Hematopoietic multipotent progenitor cell treated with erythropoietin and hydrocortisone succinate and interleukin-3 and kit ligand, for 17 days (in vitro differentiated cells): ENCODE results near the gene FAM83F.

Experiments
- DNase-seq: peaks from one replicate; pipeline ENCODE4 v3.0.0-alpha.2; 2015; ENCODE audit warnings: low spot score

FAM83F gene

DNA sequence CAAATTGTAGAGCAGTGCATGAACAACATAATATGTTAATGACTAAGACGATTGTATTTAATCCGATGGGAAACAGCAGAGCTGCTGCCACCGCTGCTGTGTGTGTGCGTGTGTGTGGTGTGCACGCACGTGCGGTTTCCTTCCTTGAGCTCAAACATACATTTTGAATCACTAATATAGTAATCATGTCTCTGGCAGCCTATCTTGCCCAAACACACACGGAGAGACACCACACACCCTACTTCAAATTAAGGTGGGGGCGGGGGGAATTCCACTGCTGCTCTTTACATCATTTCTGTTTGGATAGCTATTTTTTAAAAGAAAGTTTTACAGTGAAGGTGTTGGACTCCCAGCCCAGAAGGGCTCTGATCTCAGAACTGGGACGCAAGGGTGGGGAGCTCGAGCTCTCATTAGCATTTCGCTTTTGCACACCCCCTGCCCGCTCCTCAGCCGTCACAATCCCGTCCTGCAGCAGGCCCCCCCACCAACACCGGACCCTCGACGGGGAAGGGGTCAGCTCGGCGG lies 651 bp upstream of the FAM83F start:
- peak; percentile 82 for DNase-seq

- peak; percentile 48 for DNase-seq
Measured at GRCh38 chr22:39995393-39996252, 869 bp downstream of the FAM83F start.

GRCh38 chr22:39996732-39997131 lies 2.0 kb downstream of the FAM83F start:
- DNase-seq = no peak

GRCh38 chr22:39997421-39997820 lies 2.7 kb downstream of the FAM83F start:
- DNase-seq = no peak

DNA sequence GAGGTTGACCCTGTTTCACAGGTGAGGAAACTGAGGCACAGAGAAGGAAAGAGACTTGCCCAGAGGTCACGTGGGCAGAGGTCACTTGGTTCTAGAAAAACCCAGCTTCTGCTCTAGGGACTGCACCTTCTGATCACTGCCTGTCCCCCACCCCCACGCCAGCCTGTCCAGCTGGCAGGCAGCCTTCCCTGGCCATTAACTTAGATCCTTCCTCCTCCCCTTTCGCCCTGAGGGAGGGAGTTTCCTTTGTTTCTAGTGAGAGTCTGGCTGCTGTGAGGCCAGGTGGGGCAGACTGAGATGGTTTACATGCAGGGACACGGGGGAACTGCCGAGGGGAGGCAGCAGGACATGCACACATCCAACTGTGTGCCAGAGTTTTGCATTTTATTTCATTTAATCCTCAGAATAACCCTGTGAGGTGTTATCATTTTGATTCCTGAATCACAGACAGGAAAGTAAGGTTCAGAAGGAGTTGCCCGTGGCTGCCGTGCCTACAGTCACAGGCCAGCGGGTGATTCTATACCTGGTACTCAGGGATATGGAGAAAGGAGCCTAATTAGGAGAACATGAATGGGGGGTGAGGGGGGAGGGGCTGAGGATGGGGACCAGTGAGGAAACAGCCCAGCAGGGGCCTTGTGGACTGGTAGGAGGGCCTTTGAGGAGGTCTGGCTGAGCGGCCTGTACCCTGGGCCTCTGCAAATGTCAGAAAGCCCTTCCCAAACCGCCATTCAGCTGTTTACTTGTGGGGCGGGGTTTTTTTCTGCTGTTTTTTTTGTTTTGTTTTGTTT lies 3.4 kb downstream of the FAM83F start:
- no peak for DNase-seq

DNA sequence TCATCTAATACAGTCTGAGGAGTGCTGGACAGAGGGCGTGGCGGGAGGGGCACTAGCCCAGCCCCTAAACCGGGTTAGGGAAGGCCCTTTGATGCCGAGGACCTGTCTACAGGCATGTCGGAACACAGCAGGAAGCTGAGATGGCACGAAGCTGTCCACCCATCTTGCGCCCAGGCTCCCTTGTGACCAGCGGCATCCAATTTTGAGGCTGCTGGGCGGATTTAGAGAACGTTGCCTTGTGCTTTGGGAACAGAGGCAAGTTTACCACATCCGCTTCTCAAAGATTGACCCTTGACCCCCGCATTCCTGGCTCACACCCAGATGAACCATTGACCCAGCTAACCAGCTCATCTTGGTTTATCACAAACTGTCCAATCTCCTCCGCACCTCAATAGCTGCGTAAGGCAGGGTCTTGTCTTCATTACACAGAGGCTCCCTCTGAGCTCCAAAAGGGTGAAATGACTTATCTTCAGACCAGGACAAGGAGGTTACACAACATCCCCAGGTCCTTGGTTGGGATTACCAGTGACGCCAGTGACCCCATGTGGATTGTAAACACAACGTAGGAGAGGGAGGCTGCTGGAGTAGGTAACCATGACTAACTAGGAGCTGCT lies 4.5 kb downstream of the FAM83F start:
- DNase-seq = peak; percentile 37

DNA sequence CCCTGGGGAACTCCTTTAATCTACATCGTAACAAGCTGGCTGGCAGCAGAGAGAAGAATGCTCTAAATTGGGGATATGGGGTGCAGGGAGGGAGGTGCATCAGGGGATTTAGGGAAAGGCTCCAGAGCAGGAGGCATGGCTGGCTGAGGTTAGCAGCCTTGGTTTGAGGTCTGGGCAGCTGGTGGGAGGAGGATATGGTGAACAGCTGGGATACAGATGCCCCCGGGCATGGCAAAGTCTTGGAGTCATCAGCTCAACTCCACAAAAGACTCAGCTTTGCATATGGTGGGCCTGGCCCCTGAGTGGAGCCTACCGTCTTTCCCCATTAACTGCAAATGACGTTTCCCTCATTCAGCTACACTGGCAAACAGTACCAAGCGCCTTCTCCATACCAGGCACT lies 5.4 kb downstream of the FAM83F start:
- DNase-seq = no peak

DNA sequence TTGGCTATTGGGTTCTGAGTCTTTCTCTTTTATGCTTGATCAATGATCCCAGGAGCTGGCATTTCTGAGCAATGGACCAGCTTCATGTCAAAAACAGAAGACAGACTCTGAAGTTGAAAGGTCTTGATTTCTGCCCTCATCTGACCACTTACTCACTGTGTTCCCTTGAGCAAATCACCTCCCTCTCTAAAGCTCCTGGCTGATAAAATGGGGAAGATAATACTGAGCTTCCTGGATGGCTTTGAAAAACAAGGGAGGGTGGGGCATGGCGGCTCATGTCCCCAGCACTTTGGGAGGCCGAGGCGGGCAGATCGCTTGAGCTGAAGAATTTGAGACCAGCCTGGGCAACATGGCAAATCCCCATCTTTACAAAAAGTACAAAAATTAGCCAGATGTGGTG lies 6.4 kb downstream of the FAM83F start:
- no peak for DNase-seq

DNA sequence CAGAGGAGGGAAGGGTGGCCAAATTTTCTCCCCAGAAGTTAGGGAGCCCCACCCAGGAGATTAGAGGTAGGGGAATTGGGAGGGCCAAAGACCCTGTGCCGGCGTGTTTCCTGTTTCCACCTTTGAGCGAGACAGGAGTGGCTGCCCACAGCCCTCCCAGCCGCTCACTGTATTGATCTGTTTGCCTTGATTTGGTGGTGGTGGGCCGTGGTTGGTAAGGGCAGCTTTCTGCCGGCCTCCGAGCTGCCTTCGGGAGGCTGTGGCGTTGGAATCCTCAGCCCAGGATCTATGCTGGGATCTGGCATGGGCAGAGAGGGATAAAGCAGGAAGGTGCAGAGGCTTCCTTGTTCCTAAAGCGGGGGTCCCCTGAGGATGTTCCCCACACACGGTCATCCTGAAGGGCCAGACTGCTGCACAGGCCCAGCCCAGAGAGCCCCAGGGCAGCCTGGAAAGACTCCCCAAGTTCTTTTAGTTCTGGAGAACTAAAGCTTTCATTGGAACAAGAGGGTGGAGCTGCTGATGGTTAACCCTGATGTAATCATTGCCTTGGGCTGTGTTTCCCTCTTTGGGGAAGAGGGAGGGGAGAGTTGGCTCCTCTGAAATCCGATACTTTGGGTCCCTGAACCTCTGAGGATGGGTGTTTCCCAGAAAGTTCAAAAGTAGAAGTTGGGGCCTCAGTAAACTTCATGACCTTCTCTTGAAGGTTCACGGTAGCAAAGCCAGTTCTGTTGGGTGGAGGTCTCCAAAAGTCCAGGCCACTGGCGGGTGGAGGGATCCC lies 7.2 kb downstream of the FAM83F start:
- no peak for DNase-seq

DNA sequence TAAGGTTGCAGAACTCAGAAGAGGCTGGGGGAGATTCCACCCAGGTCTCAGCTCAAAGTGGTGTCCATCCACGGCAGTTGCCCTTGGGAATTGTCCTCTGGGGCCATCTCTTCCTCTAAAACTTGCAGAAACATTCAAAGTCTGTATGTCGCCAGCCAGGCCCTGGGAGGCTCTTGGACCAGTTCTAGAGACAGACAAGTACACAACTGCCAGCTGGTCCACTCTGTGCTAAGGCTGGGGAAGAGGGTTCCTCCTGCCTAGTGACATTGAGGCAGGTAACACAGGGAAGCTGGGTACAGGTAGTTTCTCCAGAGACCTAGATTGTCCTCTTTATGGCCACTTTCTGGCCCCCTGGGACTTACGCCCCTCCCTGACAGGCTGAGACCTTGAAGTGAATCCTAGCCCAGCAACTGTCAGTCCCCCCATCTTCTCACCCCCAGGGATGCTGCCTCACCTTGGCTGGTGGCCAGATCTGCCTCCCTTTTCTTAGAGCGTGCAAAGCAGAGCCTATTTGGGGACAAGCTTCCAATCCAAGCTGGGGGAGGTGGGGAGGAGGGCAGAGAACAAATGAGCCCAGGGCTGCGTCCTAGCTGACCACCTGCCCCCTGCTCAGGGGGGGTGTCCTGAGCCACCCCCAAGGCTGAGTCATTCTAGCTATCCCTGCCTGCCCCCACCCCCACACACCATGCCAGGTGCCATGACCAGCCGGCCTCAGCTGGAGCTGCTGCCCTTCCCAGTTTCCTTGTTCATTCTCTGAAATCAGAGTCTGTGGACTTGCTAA lies 8.4 kb downstream of the FAM83F start:
- DNase-seq = no peak

DNA sequence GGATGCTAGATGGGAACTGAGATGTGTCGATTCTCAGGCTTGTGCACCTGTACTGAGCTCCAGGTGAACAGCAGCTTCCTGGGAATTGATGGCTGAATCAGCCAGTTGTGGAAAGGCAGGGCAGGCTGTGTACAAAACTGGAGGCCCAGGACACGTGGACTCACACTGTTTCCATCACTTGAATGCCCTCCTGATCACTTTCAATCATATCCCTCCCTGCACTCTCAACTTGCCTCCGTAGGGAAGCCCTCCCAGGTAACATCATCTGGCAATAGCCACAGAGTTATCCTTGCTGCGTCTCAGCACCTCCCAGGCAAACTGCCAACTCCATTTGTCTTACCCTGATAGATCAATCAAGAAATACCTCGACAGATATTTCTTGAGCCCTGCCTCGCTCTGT lies 10.1 kb downstream of the FAM83F start:
- no peak for DNase-seq

DNA sequence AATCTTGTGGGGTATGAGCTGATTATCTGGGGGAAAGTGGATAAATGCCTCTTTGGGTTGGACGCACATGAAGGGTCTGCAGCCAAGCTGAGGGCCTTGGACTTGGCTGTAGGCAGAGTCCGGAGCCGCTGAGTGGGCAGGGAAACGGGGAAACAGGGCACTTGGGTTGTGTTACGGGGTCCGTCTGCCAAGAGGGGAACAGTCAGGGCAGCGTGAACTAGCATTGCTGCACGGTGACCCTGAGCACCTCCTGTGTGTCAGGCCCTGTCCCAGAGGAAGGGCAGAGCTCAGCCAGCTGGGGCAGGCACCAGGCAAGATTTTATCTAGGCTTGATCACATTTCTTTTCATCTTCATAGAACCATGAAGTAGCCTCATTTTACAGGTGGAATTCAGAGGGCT lies 11.9 kb downstream of the FAM83F start:
- DNase-seq = no peak

DNA sequence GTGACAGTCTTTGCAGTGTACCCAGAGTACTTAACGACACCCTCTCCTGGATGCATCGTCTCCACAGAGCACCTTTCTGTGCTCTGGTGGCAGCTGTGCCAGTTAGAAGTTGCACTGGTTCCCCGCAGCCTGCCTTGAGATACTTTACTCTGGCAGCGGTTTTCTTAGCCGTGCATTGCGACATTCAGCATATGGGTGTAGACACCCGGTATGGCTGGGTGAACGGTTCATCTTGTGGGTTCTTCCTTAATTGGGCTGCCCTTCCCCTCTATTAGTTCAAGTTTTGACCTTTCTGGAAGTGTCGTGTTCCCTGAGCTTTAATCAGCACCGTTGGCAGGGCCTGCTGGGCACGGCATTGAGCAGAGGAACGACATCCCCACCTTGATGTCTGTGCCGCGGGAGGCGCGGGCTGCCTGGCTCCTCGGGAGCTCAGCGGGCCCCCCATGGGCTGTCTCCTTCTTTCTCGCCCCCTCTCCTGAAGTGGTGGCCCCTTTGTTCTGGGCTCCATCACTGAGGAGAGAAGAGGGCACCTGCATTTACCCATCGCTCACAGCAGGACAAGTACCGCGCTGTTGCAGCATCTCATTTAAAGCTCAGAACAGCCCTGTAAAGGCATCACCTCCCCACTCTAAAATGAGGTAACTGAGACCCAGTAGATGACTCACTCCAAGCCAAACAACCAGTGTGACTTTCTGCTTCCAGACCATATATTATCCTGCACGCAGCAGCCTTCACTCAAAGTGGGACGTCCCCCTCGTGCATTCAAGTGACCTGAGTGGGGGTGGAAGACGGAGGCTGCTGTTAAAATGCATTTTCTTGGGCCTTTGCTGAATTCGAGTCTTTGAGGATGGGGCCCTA lies 13.3 kb downstream of the FAM83F start:
- DNase-seq = no peak

DNA sequence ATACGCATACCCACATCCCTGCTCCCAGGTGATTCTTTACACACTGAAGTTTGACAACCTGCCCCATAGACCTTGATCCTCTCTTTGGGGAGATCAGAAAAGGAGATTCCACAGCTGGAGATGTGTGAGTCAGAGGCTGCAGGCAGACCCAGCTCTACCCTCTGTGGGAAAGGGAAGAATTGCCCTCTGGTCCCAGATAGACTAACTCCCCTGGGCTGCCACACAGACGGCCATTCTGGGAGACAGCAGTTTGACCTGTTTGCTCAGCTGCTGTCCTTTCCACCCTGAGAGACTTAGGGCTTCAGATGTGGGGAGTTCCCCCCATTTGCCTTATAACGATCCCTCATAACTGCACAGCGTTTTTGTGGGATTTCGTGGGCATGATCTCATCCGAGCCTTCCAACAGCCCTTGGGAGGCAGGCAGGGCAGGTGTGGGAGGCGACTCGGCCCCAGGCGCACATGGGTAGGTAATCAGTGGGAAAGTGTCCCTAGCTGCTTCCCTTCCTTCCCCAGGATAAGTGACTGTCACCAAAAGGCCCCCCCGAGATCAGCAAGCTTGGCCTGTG lies 14.1 kb downstream of the FAM83F start:
- DNase-seq = no peak

GRCh38 chr22:40009292-40009774 lies 14.6 kb downstream of the FAM83F start:
- peak; percentile 54 for DNase-seq

- no peak for DNase-seq
Measured at GRCh38 chr22:40009951-40010671, 15.4 kb downstream of the FAM83F start.

DNA sequence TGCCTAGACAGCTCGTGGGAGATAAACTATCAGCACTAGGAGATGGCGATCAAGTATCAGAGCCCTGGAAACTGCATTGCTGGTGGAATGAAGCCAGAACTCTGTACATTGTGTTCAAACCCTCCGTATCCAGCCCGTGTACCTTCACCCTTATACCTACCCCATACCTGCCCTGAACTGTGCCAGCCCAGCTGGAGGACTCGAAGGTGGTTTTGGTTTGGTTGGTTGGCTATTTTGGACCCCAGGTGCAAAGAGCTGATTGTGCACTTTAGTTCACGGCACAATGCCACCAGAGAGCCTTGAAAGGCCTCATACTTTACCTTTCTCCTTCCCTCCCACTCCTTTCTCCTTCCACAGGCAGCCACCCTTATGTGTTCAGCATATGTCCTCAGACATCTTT lies 16.0 kb downstream of the FAM83F start:
- DNase-seq = no peak

DNA sequence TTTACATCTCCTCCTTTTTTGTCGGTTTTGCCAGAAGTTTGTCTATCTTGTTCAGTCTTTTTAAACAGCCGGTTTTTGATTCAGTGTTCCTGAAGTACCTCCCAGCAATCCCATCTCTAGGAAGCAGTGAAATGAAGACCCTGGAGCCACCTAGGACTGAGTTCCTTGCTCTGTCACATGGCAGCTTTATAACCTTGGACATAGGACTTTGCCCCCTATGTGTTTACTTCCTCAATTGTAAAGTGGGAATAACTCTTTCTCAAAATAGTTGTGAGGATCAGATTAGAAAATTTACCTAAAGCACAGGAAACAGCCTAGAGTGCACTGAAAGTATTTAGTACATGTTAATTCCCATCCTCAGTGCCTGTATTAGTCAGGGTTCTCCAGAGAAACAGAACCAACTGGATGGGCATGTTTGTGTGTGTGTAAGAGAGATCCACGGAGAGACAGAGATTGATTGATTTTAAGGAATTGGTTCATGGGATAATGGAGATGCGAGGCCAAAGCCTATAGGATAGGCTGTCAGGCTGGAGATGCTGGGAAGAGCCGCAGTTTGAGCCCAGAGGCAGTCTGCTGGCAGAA lies 20.0 kb downstream of the FAM83F start:
- no peak for DNase-seq
